ENCODE data around the gene SYNGR3. TPM values are rescaled to one million over a fixed set of nuclear protein-coding genes. Genes with fewer than 3 reads are reported as not detected.
"Not testable (repeated sequence)": the region's sequence is repeated elsewhere in the genome, so short reads cannot be mapped to it uniquely, and the experiment has no call there.

SYNGR3 gene
- total RNA-seq, 4 donors from 2014 or later: 1.3 to 3.9 (median 3.3) TPM; not detected in 1

GRCh38 chr16:2032285-2033056 is 42.7 kb downstream of the SYNGR3 start:
- Histone ChIP-seq H3K4me3 (peak overlapping the region in 2 of 4 donors; percentile 10 to 40), H3K36me3 (no peaks in the 10 kb centered on the region), H3K27me3 (no peaks in the 10 kb centered on the region), H3K9me3 (no peaks in the 10 kb centered on the region), H3K27ac (peak overlapping the region; percentile 61 to 90 (median 74)), H3K4me1 (peaks cover 0 to 67% (median 0%) of the 10 kb centered on the region in 4 donors)
- no peak for DNase-seq
- TF ChIP-seq CTCF (IDR thresholded peaks at IDR 0.05) (no peak), POLR2A (IDR thresholded peaks at IDR 0.05) (no peak)

- Histone ChIP-seq H3K9me3 (no peaks in the 10 kb centered on the region), H3K36me3 (no peaks in the 10 kb centered on the region), H3K4me1 (peaks cover 0 to 65% (median 0%) of the 10 kb centered on the region in 4 donors), H3K4me3 (peak overlapping the region; percentile 3 to 40 (median 14)), H3K27ac (peak overlapping the region; percentile 61 to 90 (median 74)), H3K27me3 (no peaks in the 10 kb centered on the region)
- DNase-seq: no peak
- TF ChIP-seq POLR2A (IDR thresholded peaks at IDR 0.05): no peak
- no peak for TF ChIP-seq CTCF (IDR thresholded peaks at IDR 0.05)
These were observed 43.5 kb downstream of the SYNGR3 start for GRCh38 chr16:2033057-2033908.

- not testable (repeated sequence) for H3K36me3 ChIP-seq, H3K9me3 ChIP-seq, DNase-seq, H3K27me3 ChIP-seq
- H3K4me1 ChIP-seq: peaks cover 0 to 66% (median 0%) of the 10 kb centered on the region in 4 donors
- H3K4me3 ChIP-seq: peak overlapping the region; percentile 3 to 40 (median 14)
- H3K27ac ChIP-seq: peak overlapping the region; percentile 61 to 91 (median 74)
These were observed 44.3 kb downstream of the SYNGR3 start for GRCh38 chr16:2033909-2034695.

- Histone ChIP-seq H3K4me3 (peak overlapping the region in 2 of 4 donors; percentile 29 to 33), H3K27me3 (no peaks in the 10 kb centered on the region), H3K4me1 (peaks cover 0 to 68% (median under 1%) of the 10 kb centered on the region in 4 donors), H3K9me3 (no peaks in the 10 kb centered on the region), H3K36me3 (no peaks in the 10 kb centered on the region), H3K27ac (peak overlapping the region; percentile 67 to 91 (median 76))
- TF ChIP-seq CTCF (IDR thresholded peaks at IDR 0.05): no peak
- TF ChIP-seq POLR2A (IDR thresholded peaks at IDR 0.05): no peak
- no peak for DNase-seq
These were observed 45.1 kb downstream of the SYNGR3 start for GRCh38 chr16:2034696-2035430.

GRCh38 chr16:2035431-2036199 is 45.8 kb downstream of the SYNGR3 start:
- Histone ChIP-seq H3K4me1 (peaks cover 0 to 76% (median 3%) of the 10 kb centered on the region in 4 donors), H3K36me3 (no peaks in the 10 kb centered on the region), H3K9me3 (no peaks in the 10 kb centered on the region), H3K4me3 (peak overlapping the region in 2 of 4 donors; percentile 29 to 33), H3K27ac (peak overlapping the region; percentile 67 to 91 (median 76)), H3K27me3 (no peaks in the 10 kb centered on the region)
- no peak for DNase-seq
- TF ChIP-seq CTCF (IDR thresholded peaks at IDR 0.05) (no peak), POLR2A (IDR thresholded peaks at IDR 0.05) (no peak)
